Common myeloid progenitor, CD34-positive (primary cell): ENCODE measurements around the gene F2RL1.
A peak's percentile ranks its signal among the peaks of the same experiment; 100 is the strongest.
"Not testable (repeated sequence)": the region's sequence is repeated elsewhere in the genome, so short reads cannot be mapped to it uniquely, and the experiment has no call there.

Experiments
- CTCF ChIA-PET: fragments of 350-600 bp; sonication (Branson Sonifier 250); formaldehyde crosslinking; loops from one replicate; lab custom pipeline; 2021; ENCODE audit warnings: antibody characterized with exemption; lab: Charles Lee
- POLR2A ChIA-PET: fragments of 350-600 bp; sonication (Branson Sonifier 250); formaldehyde crosslinking; loops from one replicate; lab custom pipeline; 2021; ENCODE audit warnings: antibody characterized with exemption; lab: Charles Lee
- DNase-seq, 3 donors: peaks; one replicate each; pipeline versions ENCODE4 v3.0.0 to v3.0.0-alpha.2; 2013
- H3K27ac ChIP-seq, 2 experiments: 1 replicate in 1 of 2; 2 replicates in 1 of 2; pipeline ENCODE4 v1.7.0; 2013; ENCODE audit warnings: inconsistent platforms in 2 of 2, low read length in 2 of 2, mild to moderate bottlenecking in 2 of 2, low read depth in 1 of 2, moderate library complexity in 1 of 2; ENCODE audit not compliant: severe bottlenecking in 2 of 2, insufficient read depth in 1 of 2, poor library complexity in 1 of 2
- H3K27me3 ChIP-seq, 5 experiments: replicated peaks in 2 of 5; 1 replicate in 3 of 5; 2 replicates in 2 of 5; pipeline versions ENCODE4 v1.6.1 to v1.7.0; 2013; ENCODE audit warnings: low read length in 4 of 5, mild to moderate bottlenecking in 2 of 5, moderate library complexity in 2 of 5, inconsistent platforms in 1 of 5; ENCODE audit not compliant: insufficient read depth in 5 of 5, control insufficient read depth in 4 of 5
- H3K36me3 ChIP-seq, 4 experiments: 1 replicate in 2 of 4; 2 replicates in 2 of 4; pipeline versions ENCODE4 v1.6.1 to v1.7.0; 2013; ENCODE audit warnings: low read length in 3 of 4, control low read depth in 1 of 4, mild to moderate bottlenecking in 1 of 4; ENCODE audit not compliant: control insufficient read depth in 4 of 4, insufficient read depth in 4 of 4
- H3K4me1 ChIP-seq, 4 experiments: 1 replicate in 3 of 4; 2 replicates in 1 of 4; pipeline versions ENCODE4 v1.6.1 to v1.7.1; 2013; ENCODE audit warnings: low read length in 3 of 4, mild to moderate bottlenecking in 3 of 4, control low read depth in 1 of 4, inconsistent platforms in 1 of 4, moderate library complexity in 1 of 4; ENCODE audit not compliant: control insufficient read depth in 4 of 4, insufficient read depth in 4 of 4; ENCODE audit errors: control extremely low read depth in 1 of 4
- H3K4me3 ChIP-seq, 7 experiments: 1 replicate in 4 of 7; 2 replicates in 3 of 7; pipeline versions ENCODE4 v1.5.1 to v1.7.0; 2013; ENCODE audit warnings: mild to moderate bottlenecking in 7 of 7, low read length in 6 of 7, moderate library complexity in 6 of 7, inconsistent platforms in 2 of 7, low read depth in 2 of 7, control low read depth in 1 of 7; ENCODE audit not compliant: insufficient read depth in 4 of 7, control insufficient read depth in 1 of 7; ENCODE audit errors: extremely low read depth in 1 of 7
- H3K9me3 ChIP-seq, 5 experiments: 1 replicate in 4 of 5; 2 replicates in 1 of 5; pipeline versions ENCODE4 v1.6.1 to v1.7.1; 2013; ENCODE audit warnings: low read length in 4 of 5, mild to moderate bottlenecking in 2 of 5, inconsistent platforms in 1 of 5, low read depth in 1 of 5, moderate library complexity in 1 of 5; ENCODE audit not compliant: control insufficient read depth in 4 of 5, insufficient read depth in 2 of 5; ENCODE audit errors: control extremely low read depth in 1 of 5
- WGBS: methylation state at CpG from one replicate; pipeline ENCODE4 v1.1.5; 2013; ENCODE audit not compliant: insufficient coverage; 5-methylcytosine and 5-hydroxymethylcytosine counted together

F2RL1 gene

GRCh38 chr5:76813982-76814562 is 4.8 kb upstream of the F2RL1 start:
- 70% methylated on average over 3 of the region's 4 CpGs for WGBS
- CTCF ChIA-PET = interaction anchor here (0.6 to 1.3 kb wide), 2 partner anchors 31 to 39 kb away, joined by 3 read pairs; no protein-coding TSS in a partner anchor

DNA sequence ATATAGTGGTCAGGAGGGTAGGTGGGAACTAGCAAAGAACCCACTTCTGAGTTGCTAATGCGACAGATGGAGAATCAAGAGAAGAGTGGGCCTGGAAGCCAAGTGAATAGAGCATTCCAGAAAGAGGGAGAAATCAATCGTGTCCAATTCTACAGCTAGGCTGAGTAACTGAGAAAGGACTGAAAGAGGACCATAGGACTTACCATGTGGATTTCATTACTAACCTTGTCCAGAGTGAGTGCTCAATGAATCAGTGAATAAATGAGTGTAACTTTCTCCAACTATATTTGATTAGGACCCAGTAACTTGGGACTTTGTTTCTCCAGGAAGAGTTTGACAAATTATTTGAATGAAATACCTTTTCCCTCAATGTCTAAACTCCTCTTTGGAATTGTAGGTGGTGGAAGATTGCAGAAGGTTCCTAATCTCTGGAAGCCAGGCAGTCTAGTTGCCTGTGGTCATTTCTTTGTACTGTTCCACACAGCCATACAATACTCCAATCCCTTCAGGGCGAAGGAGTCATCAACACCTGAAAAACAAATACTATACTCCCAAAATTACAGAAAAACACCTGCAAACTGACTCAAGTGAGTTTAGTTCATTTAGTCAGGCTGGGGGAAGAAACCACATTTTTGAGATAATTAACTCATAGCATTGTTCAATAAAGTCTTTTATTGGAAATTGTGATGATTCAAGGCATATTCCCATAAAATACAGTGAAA is 2.6 kb upstream of the F2RL1 start:
- no peak for DNase-seq
- H3K27ac ChIP-seq = no peak overlapping the region
- CTCF ChIA-PET = interaction anchor here (0.6 to 3.2 kb wide), 9 partner anchors 8 to 262 kb away, joined by 3 to 13 read pairs (median 5); no protein-coding TSS in a partner anchor
- peaks cover 5 to 29% (median 16%) of the 10 kb centered on the region in 4 experiments for H3K4me1 ChIP-seq
- no peaks in the 10 kb centered on the region for H3K27me3 ChIP-seq
- no peak overlapping the region for H3K4me3 ChIP-seq
- POLR2A ChIA-PET = interaction anchor here (0.6 kb wide), 1 partner anchor 10 kb away, joined by 8 read pairs; no protein-coding TSS in a partner anchor
- H3K9me3 ChIP-seq = no peaks in the 10 kb centered on the region
- 100% methylated on average over 2 of the region's 3 CpGs for WGBS
- no peaks in the 10 kb centered on the region for H3K36me3 ChIP-seq

More at GRCh38 chr5:76813982-76814562, 4.8 kb upstream of the F2RL1 start:
- DNase-seq = no peak
- POLR2A ChIA-PET = no interaction called here
- Histone ChIP-seq H3K27me3 (no peaks in the 10 kb centered on the region), H3K36me3 (no peaks in the 10 kb centered on the region), H3K4me1 (peaks cover 0 to 9% (median 1%) of the 10 kb centered on the region in 4 experiments), H3K9me3 (no peaks in the 10 kb centered on the region), H3K4me3 (no peak overlapping the region), H3K27ac (no peak overlapping the region)

DNA sequence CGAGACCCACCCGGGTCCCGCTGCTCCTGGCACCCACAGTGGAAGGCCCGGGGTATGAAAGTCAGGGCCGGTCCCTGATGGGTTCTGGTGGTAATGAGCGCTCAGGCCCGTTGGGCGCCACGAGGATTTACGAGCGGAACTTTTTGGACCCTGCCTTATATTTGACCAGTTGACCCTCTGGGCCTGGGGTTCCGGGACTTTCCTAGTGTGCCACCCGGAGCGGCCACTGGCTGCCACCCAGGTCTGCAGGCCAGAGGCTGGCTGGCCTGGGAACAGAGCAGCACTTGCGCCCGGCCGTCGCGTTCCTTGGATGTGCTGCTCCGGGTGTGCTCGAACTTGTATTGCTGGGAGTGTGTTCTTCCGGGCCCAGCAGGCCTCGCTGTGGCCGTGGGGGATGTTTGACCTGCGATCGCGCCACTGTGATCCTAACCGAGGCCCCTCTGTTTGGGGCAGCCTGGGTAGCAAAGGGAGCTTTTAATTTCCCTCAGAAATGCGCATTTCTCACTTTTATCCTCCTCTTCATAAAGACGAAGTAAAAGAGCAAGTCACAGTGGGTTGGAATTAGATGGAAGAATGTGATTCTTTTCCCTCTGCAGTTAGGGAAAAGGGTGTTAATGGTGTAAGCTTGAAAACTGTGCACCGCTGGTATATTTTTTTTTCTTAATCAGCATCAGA is 1.2 kb downstream of the F2RL1 start:
- CTCF ChIA-PET = interaction anchor here (0.7 to 2.0 kb wide), 11 partner anchors 11 to 131 kb away, joined by 3 to 7 read pairs (median 4); partner anchors contain the start of gene S100Z
- POLR2A ChIA-PET = interaction anchor here (0.9 to 1.2 kb wide), 4 partner anchors 23 to 40 kb away, joined by 3 to 7 read pairs (median 6); no protein-coding TSS in a partner anchor
- no peak for DNase-seq
- H3K9me3 ChIP-seq = no peaks in the 10 kb centered on the region
- H3K27me3 ChIP-seq = no peaks in the 10 kb centered on the region
- H3K4me3 ChIP-seq = peak overlapping the region; percentile 79 to 99 (median 92)
- H3K36me3 ChIP-seq = no peaks in the 10 kb centered on the region
- H3K4me1 ChIP-seq = peaks cover 6 to 32% (median 22%) of the 10 kb centered on the region in 4 experiments
- H3K27ac ChIP-seq = peak overlapping the region; percentile 72 to 83
- WGBS = under 1% methylated on average over 19 of the region's 31 CpGs

- ChIA-PET POLR2A (no interaction called here), CTCF (interaction anchor here (1.1 to 2.0 kb wide), 9 partner anchors 11 to 48 kb away, joined by 3 to 7 read pairs (median 3); no protein-coding TSS in a partner anchor)
- no peaks in the 10 kb centered on the region for H3K27me3 ChIP-seq
- H3K4me3 ChIP-seq = peak overlapping the region in 6 of 7 experiments; percentile 79 to 99 (median 94)
- no peak for DNase-seq
- H3K36me3 ChIP-seq = no peaks in the 10 kb centered on the region
- peak overlapping the region; percentile 72 to 83 for H3K27ac ChIP-seq
- H3K9me3 ChIP-seq = no peaks in the 10 kb centered on the region
- H3K4me1 ChIP-seq = peaks cover 6 to 32% (median 22%) of the 10 kb centered on the region in 4 experiments
- no CpG with 5 or more reads among the region's 2 CpGs for WGBS
Measured at GRCh38 chr5:76820526-76820890, 1.7 kb downstream of the F2RL1 start.

- DNase-seq = peak; percentile 39 to 52 (median 42)
- Histone ChIP-seq H3K4me3 (peak overlapping the region in 6 of 7 experiments; percentile 35 to 99 (median 92)), H3K36me3 (no peaks in the 10 kb centered on the region), H3K4me1 (peaks cover 6 to 32% (median 22%) of the 10 kb centered on the region in 4 experiments), H3K9me3 (no peaks in the 10 kb centered on the region), H3K27ac (peak overlapping the region; percentile 12 to 83), H3K27me3 (no peaks in the 10 kb centered on the region)
- WGBS = 27% methylated on average over 2 of the region's 4 CpGs
- POLR2A ChIA-PET = no interaction called here
- CTCF ChIA-PET = interaction anchor here (1.1 to 2.0 kb wide), 5 partner anchors 10 to 47 kb away, joined by 3 to 7 read pairs (median 4); no protein-coding TSS in a partner anchor
Measured at GRCh38 chr5:76821136-76821535, 2.3 kb downstream of the F2RL1 start.

- 50% methylated on average over 2 of the region's 7 CpGs for WGBS
Measured at GRCh38 chr5:76822105-76822731, 3.4 kb downstream of the F2RL1 start.

More at GRCh38 chr5:76822105-76822731, 3.4 kb downstream of the F2RL1 start:
- H3K27me3 ChIP-seq, DNase-seq, H3K4me3 ChIP-seq, H3K9me3 ChIP-seq, POLR2A ChIA-PET, H3K36me3 ChIP-seq, H3K27ac ChIP-seq: not testable (repeated sequence)
- peaks cover 6 to 32% (median 22%) of the 10 kb centered on the region in 4 experiments for H3K4me1 ChIP-seq
- CTCF ChIA-PET = interaction anchor here (0.5 to 1.5 kb wide), 7 partner anchors 9 to 525 kb away, joined by 3 to 7 read pairs (median 3); no protein-coding TSS in a partner anchor
